HuH-7 (cell line): ENCODE results near the gene ITK.
"Not testable (repeated sequence)": the region's sequence is repeated elsewhere in the genome, so short reads cannot be mapped to it uniquely, and the experiment has no call there.

Experiments used
- DNase-seq: peaks from one replicate; pipeline ENCODE4 v3.0.0; 2011; ENCODE audit warnings: low spot score

Gene ITK

DNA sequence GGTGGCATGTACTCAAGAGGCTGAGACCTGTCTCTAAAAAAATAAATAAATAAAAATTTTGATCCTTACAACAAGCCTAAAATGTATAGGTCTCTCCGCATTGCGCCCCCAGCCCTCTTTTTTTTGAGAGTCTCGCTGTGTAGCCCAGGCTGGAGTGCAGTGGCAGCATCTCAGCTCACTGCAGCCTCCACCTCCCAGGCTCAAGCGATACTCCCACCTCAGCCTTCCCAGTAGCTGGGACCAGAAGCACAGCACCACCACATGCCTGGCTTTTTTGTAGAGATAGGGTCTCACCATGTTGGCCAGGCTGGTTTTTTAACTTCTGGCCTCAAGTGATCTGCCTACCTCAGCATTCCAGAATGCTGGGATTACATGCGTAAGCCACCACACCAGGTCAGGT, 12.4 kb upstream of the ITK start:
- no peak for DNase-seq

DNA sequence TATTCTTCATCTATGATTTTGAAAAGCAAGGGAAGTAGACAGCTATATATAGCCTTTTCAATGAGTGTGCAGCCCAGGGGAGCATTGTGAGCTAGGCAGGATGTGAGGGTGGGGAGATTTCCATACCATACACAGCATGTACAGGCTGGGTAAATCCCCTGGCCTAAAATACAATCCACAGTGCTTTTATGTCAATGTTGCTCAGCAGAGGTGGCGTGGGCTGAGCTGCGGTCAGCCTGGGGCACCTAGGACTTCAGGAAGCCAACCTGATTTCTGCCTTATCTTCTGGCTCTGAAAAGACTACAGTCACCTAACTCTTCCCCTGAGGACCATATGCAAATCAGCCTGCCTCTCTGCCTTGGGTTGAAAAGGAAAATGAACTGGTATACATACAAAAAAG, 8.2 kb upstream of the ITK start:
- no peak for DNase-seq

DNA sequence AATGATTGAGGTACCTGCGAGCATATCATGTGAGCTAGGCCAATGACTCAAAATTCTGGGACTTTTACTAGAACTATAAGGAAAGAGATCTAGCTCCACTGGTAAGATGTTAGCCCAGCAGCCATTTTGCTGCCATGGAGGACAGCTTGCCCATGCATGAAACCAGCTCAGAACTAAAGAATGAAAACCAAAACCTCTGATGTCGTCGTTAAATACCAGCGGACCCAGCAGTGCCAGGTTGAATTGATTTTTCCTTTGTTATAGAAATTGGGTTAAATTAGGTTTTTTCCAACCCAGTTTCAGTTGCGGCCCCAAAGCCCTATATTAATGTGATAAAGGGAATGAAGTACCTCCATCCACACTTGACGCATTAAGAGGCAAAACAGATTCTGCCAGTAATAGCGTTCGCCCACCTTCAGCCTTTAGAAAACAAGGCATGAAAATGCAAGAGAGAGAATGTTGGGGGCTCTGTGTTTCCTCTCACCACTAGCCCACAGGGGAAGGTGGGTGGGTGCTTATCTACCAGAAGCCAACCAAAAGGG, 5.5 kb upstream of the ITK start:
- no peak for DNase-seq

DNA sequence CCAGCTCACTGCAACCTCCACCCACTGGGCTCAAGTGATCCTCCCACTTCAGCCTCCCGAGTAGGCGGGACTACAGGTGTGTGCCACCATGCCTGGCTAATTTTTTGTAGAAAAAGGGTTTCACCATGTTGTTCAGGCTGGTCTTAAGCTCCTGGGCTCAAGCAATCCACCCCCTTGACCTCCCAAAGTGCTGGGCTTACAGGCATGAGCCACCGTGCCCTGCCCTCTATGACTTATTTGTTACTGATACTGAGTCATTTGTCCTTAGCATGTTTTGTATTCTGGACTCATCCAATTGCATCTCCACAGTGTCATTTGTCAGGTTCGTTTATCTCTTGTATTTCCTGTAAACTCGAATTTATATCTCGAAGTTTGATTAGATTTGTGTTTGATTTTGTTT, 2.7 kb upstream of the ITK start:
- no peak for DNase-seq

DNA sequence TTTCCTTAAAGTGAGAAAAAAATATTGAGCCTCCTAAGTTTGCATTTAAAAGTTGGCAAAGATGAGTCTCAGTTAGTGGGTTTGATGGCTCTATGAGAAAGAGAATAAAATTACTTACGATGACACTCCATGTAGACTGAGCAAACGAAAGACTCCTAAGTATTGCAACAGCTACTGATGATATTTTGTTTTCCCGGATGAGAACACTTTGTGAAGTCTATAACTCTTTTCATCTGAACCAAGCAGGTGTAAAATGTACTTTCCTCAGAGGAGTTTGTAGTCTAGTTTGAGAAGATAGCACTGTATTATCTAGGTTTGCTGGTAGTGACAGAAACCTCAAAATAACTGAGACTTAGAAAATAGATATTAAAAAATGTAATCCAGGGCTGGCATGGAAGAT, 1.7 kb upstream of the ITK start:
- no peak for DNase-seq

DNA sequence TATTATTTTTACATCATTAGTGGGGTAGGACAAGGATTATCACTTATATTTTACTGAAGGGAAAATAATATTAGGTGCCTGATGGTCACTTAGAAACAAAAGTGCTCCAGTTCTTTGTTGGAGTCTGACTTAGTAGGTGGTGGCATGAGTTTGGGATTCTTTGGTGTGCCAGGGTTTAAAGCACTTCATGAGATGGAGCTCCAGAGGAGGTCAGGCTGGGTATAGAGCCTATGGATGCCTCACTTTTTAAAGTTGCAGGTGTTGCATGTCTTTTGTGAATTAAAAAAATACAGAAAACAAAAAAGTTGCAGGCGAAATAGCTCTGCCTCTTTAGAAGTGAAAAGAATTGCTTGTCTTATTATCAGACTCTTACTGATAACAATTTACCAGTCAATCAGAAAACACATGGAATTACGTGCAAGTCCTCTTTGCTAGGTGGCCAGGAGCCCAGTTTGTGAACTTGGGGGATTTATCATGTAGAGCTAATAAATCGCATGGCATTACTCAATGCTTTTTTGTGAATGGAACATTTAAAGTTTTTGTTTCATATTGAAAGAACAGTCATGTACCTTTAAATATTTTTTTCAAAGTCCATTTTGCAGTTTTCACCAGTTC, 1.6 kb downstream of the ITK start:
- DNase-seq: no peak

DNA sequence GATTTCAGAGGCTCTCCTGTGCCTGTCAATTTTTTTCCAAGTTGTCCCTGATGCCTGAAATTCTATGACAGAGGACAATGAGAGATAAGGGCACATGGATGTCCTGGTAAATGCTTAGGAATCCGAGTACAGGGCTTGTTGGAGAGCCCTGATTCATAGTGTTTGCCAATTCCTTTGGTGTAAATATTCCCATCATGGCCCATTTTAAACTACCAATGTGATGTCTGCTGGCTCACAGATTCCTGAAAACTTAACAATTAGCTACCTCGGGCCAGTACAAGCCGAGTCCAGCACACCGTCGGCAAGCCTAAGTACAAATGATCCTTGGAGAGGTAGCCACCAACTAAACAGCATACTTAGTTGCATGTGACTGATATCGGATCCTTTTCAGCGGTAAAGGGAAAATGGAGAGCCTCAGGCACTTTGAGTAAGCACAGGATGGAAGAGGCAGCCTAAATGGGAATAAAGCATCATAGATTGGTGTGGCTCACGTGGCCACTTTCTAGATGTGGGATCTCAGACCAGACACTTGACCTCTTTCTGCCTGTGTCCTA, 3.6 kb downstream of the ITK start:
- DNase-seq: no peak

DNA sequence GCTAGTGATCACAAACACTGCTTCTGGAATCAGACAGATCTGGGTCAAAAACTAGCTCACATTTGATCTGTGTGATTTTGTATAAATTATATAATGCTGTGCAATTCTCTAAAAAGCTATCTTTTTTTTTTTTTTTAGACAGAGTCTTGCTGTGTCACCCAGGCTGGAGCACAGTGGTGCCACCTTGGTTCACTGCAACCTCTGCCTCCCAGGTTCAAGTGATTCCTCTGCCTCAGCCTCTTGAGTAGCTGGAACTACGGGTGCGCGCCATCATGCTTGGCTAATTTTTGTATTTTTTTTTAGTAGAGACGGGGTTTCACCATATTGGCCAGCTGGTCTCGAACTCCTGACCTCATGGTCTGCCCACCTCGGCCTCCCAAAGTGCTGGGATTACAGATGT, 4.5 kb downstream of the ITK start:
- DNase-seq: not testable (repeated sequence)

DNA sequence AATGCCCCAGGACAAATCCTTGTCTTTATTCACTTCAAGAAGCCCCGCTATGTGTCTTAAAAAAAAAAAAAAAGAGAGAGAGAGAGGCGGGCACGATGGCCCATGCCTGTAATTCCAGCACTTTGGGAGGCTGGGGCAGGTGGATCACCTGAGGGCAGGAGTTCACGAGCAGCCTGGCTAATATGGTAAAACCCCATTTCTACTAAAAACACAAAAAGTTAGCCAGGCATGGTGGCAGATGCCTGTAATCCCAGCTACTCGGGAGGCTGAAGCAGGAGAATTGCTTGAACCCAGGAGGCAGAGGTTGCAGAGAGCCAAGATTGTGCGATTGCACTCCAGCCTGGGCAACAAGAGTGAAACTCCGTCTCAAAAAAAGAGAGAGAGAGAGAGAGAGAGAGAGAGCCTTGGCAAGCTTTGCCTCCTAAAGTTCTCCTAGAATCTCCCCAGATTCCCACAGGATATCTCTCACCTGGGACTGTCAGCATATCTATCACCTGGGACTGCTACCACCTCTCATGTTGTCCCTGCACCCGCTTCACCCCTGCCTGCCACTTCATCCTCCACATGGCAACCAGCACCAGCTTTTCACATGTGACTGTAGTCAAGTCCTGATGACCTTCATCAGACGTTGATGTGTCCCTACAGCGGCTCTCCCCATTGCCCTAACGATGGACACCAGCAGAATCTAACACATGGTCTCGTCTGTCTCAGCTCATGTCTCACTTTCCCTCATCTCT, 5.8 kb downstream of the ITK start:
- DNase-seq: no peak

DNA sequence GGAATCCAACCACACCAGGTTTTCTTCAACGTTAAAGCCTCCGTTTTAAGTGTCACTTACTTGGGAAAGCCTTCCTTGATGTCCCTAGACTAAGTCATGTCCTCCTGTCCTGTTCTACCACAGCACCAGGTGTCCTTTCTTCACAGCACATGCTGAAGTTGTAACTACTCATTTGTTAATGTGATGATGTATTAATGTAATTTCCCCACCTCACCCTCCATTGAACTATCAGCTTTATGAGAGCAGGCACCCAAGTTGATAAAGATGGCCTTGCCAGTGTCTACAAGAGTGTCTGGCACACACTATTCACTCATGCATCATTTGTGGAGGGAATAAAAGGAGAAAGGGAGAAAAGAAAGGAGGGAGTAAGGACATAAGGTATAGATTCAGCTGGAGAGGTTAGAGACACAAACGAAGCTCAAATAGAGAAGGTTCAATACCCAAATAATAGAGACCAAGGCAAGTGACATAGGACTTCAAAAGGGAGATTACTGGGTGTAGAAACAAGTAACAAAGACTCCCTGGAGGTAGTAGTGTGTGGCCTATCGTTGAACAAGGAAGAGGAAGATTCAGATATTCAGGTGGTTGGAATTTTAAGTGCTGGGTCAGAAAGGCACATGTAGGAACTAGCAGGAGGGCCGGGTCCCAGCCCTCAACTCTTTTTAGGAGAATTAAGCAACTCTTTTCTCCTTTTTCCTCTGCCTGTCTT, 6.6 kb downstream of the ITK start:
- DNase-seq: no peak

DNA sequence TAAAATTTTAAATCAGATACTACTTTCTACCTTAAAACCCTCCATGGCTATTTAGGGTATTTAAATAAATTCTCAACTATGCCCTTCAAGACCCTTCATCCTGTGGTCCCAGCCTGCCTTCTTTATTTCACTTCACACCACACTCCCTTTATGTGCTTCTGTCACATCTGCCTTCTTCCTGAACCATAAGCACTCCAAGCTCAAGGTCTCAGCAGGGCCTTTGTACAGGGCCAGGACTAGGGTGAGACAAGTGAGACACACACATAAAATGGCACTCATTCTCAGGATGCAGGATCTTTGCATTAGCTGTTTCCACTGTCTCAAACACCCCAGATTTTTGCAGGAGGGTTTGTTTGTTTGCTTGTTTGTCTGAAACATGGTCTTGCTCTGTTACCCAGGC, 7.6 kb downstream of the ITK start:
- DNase-seq: no peak

DNA sequence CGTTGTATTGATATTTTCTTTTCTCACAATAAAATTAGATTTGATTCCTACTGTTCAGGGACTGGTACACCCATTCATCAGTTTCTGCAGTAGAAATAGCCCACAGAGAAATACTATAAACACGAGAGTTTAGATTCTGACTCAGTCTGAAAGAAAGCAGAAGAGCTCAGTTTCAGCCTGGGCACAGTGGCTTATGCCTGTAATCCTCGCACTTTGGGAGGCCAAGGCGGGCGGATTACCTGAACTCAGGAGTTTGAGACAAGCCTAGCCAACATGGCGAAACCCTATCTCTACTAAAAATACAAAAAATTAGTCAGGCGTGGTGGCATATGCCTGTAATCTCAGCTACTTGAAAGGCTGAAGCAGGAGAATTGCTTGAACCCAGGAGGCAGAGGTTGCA, 8.6 kb downstream of the ITK start:
- no peak for DNase-seq

DNA sequence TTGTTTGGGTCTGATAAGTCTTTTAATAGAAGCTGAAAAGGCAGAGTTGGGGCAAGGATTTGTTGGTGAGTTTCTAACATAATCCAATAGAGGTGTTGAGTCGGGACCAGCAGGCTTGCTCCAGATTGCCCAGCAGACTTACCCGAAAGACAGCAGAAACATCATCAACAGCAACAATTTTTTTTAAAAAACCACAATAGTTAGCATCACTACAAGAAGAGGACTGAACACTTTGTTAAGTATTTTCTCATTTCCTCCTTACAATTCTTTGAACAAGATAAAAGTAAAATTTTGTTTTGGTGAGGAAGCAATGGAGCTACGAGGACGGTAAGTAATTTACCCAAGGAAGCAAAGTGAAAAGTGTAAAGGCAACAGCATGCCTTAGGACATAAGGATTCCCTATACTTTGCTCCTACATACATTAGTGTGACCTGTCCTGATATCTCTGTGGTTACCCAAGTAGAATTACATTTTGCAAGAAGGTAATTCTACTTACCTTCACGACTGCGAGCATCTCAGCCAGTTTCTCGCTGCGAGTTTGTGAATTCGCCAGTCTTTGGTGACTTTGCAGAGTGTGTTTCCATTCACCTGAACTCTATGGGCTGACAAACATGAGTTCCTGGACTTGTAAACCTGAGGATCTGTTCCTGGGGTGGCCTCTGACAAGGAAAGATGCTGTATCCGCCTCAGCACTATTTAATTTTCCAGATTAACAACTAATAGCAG, 13.2 kb downstream of the ITK start:
- DNase-seq: no peak

DNA sequence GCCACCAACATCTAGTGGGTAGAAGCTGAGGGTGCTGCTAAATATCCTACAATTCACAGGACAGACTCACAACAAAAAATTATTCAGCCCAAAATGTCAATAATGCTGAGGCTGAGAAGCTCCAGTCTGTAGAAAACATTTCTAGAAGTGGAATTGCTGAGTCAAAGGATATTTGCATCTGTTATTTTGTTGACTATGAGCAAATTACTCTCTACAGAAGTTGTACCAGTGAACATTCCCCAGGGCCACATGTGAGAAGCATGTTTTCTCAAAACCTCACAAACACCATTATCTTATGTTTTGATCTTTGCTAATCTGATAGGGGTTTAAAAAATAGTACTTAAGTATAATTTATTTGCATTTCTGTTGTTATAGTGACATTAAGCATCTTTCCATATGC, 15.4 kb downstream of the ITK start:
- no peak for DNase-seq

DNA sequence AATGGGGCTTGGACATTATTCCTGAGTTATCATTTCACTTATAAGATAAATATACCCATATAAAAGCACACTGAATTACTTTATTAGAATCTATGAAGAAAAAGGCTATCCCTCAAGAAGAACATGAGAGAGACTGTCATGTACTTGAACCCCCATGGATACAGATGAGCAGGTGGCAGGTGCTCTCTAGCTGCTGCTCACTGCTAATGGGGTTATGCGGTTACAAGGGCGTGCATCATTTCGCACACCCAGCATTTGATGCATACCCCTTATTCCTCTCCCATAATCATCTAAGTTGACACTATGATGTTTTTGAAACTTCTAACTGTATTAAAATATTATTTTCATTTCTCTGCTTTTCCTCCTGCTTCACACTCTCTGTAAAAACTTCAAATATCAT, 16.4 kb downstream of the ITK start:
- no peak for DNase-seq

DNA sequence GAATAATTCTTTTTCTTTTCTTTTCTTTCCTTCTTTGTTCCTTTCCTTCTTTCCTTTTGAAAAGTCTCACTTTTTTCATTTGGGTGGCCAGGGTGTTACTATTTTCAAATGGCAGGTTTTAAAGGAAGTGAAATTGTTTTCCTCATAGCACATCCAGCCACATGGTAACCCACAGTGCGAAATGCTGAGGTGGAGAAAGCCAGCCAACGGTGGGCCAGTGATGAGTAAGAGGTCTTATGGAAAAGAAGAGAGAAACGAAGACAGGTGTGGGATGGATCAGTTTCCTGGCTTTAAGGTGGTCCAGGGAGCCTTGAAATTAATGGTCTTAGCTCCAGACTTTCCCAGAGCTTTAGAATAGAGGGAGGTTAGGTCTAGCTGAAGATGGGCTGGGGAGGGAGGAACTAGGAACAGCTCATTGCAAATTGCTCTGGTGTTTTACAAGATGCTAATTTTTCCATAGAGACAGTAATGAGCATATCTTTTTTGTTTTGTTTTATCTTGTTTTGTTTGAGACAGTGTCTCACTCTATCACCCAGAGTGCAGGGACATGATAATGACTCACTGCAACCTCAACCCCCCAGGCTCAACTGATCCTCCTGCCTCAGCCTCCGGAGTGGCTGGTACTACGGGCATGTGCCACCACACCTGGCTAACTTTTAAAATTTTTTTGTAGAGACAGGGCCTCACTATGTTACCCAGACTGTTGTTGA, 17.8 kb downstream of the ITK start:
- DNase-seq: no peak

DNA sequence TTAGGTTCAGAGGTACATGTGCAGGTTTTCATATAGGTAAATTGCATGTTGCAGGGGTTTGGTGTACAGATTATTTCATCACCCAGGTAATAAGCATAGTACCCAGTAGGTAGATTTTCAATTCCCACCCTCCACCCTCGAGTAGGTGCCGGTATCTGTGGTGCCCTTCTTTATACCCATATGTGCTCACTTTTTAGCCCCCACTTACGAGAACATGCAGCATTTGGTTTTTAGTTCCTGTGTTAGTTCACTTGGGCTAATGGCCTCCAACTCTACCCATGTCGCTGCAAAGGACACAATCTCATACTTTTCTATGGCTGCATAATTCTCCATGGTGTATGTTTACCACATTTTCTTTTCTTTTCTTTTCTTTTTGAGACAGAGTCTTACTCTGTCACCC, 21.2 kb downstream of the ITK start:
- no peak for DNase-seq

DNA sequence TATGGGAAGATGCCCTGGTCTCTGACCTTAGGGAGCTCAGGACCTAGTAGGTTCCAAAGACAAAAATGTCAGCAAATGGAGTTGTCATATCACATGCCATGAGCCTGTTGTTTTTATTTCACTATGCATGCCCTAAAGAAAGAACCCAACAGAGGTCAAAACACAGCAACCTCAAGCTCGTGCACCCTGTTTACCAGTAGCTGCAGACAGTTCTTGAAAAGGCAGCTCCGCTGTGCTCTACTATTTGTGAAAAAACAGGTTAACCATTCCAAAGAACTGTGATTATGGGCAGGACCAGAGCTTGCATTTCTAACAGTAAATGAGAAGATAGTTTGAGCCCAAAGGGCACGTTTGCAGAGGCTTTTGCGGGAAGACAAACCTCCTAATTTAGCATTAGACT, 22.8 kb downstream of the ITK start:
- no peak for DNase-seq

DNA sequence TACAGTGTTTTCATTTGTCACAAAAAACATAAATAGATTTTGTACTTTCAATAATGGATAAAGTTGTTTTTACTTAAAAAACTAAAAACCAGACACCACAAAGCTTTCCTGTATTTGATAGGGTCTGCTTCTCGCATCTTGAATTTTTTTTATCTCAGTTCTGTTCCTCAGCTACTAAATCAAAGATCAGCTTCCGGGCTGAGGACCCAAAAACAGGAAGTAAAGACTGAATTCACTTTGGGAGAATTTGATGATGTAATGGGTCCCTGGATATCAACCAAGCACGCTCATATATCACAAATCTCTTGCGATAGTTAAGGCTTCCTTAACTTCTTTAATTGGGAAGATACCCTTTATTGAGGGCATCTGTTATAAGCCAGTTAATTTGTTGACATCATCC, 24.1 kb downstream of the ITK start:
- DNase-seq: no peak

DNA sequence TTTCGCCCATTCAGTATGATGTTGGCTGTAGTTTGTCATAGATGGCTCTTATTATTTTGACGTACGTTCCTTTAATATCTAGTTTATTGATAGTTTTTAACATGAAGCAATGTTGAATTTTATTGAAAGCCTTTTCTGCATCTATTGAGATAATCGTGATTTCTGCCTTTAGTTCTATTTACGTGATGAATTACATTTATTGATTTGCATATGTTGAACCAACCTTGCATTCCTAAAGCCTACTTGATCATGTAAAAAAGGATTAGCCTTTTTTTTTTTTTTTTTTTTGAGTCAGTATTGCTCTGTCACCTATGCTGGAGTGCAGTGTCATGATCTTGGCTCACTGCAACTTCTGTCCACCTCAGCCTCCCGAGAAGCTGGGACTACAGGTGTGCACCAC, 25.1 kb downstream of the ITK start:
- DNase-seq: no peak

DNA sequence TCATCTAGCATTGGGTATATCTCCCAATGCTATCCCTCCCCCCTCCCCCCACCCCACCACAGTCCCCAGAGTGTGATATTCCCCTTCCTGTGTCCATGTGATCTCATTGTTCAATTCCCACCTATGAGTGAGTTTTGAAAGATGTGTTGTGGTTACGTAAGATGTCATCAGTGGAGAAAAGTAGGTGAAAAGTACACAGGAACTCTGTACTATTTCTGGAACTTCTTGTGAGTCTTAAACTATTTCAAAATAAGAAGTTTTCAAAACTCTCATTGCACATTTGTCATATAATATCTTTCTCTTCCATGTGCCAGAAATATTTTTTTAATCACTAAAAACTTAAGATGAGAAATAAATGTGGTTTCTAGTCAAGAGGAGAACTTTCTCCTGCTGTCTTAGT, 30.0 kb downstream of the ITK start:
- not testable (repeated sequence) for DNase-seq

DNA sequence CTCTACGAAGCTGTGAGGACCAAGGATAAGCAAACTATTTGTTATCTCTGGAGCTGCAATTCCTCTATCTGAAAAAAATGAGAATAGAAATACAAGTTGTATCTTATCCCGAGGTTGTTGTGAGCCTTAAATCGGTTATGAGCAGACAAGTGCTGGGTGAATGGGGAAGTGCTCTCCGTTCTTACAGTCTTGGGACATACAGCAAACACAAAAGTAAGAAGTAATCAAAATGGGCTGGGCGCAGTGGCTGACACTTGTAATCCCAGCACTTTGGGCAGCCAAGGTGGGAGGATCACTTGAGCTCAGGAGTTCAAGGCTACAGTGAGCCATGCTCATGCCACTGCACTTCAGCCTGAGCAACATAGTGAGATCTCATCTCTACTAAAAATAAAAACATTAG, 31.7 kb downstream of the ITK start:
- no peak for DNase-seq
